Measurements from ENCODE around the gene RASGRF1. TPM values are rescaled to one million over a fixed set of nuclear protein-coding genes. Genes with fewer than 3 reads are reported as not detected.

RASGRF1 gene
- total RNA-seq, 3 donors from 2014 or later: 0.15 to 0.16 TPM; not detected in 1

GRCh38 chr15:79049416-79049815 lies 41.2 kb downstream of the RASGRF1 start:
- Histone ChIP-seq H3K4me3 (no peak overlapping the region), H3K36me3 (no peaks in the 10 kb centered on the region), H3K9me3 (no peaks in the 10 kb centered on the region), H3K4me1 (no peaks in the 10 kb centered on the region), H3K27ac (no peak overlapping the region), H3K27me3 (no peaks in the 10 kb centered on the region)
- DNase-seq (ENCODE audit: low spot score in 2 of 2): no peak
- intact Hi-C loops (cut with DNase I; ENCODE audit: low total_unique reads): no loop called here
- TF ChIP-seq, protein P1, sequence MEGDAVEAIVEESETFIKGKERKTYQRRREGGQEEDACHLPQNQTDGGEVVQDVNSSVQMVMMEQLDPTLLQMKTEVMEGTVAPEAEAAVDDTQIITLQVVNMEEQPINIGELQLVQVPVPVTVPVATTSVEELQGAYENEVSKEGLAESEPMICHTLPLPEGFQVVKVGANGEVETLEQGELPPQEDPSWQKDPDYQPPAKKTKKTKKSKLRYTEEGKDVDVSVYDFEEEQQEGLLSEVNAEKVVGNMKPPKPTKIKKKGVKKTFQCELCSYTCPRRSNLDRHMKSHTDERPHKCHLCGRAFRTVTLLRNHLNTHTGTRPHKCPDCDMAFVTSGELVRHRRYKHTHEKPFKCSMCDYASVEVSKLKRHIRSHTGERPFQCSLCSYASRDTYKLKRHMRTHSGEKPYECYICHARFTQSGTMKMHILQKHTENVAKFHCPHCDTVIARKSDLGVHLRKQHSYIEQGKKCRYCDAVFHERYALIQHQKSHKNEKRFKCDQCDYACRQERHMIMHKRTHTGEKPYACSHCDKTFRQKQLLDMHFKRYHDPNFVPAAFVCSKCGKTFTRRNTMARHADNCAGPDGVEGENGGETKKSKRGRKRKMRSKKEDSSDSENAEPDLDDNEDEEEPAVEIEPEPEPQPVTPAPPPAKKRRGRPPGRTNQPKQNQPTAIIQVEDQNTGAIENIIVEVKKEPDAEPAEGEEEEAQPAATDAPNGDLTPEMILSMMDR (IDR thresholded peaks at IDR 0.05): no peak
- TF ChIP-seq POLR2AphosphoS5 (IDR thresholded peaks at IDR 0.05) (no peak), POLR2A (IDR thresholded peaks at IDR 0.05) (no peak)

GRCh38 chr15:79047676-79048439 lies 42.7 kb downstream of the RASGRF1 start:
- TF ChIP-seq POLR2A (IDR thresholded peaks at IDR 0.05) (no peak), POLR2AphosphoS5 (IDR thresholded peaks at IDR 0.05) (no peak)
- TF ChIP-seq, protein P1 (IDR thresholded peaks at IDR 0.05): no peak
- H3K4me3 ChIP-seq: no peak overlapping the region
- peaks cover 8 to 12% of the 10 kb centered on the region in 2 donors for H3K9me3 ChIP-seq
- DNase-seq (ENCODE audit: low spot score in 2 of 2): no peak
- H3K27ac ChIP-seq: no peak overlapping the region
- intact Hi-C loops (cut with DNase I; ENCODE audit: low total_unique reads): no loop called here
- no peaks in the 10 kb centered on the region for H3K4me1 ChIP-seq
- no peaks in the 10 kb centered on the region for H3K36me3 ChIP-seq
- no peaks in the 10 kb centered on the region for H3K27me3 ChIP-seq

GRCh38 chr15:79046691-79047404 lies 43.7 kb downstream of the RASGRF1 start:
- intact Hi-C loops (cut with DNase I; ENCODE audit: low total_unique reads): no loop called here
- Histone ChIP-seq H3K9me3 (peaks cover 18 to 19% of the 10 kb centered on the region in 2 donors), H3K4me1 (no peaks in the 10 kb centered on the region), H3K36me3 (no peaks in the 10 kb centered on the region), H3K4me3 (no peak overlapping the region), H3K27ac (no peak overlapping the region), H3K27me3 (no peaks in the 10 kb centered on the region)
- DNase-seq (ENCODE audit: low spot score in 2 of 2): no peak
- TF ChIP-seq POLR2AphosphoS5 (IDR thresholded peaks at IDR 0.05) (no peak), POLR2A (IDR thresholded peaks at IDR 0.05) (no peak)
- TF ChIP-seq, protein P1 (IDR thresholded peaks at IDR 0.05): no peak

- intact Hi-C loops (cut with DNase I; ENCODE audit: low total_unique reads): no loop called here
- Histone ChIP-seq H3K4me3 (no peak overlapping the region), H3K27ac (no peak overlapping the region), H3K27me3 (no peaks in the 10 kb centered on the region), H3K9me3 (peaks cover 19% of the 10 kb centered on the region in 2 donors), H3K36me3 (no peaks in the 10 kb centered on the region), H3K4me1 (no peaks in the 10 kb centered on the region)
- no peak for TF ChIP-seq POLR2AphosphoS5 (IDR thresholded peaks at IDR 0.05)
- DNase-seq (ENCODE audit: low spot score in 2 of 2): no peak
Measured at GRCh38 chr15:79045041-79045440, 45.5 kb downstream of the RASGRF1 start.

- H3K36me3 ChIP-seq: no peaks in the 10 kb centered on the region
- TF ChIP-seq POLR2A (IDR thresholded peaks at IDR 0.05) (no peak), POLR2AphosphoS5 (IDR thresholded peaks at IDR 0.05) (no peak)
- TF ChIP-seq, protein P1 (IDR thresholded peaks at IDR 0.05): no peak
- no peak for DNase-seq (ENCODE audit: low spot score in 2 of 2)
- H3K4me3 ChIP-seq: no peak overlapping the region
- no peak overlapping the region for H3K27ac ChIP-seq
- intact Hi-C loops (cut with DNase I; ENCODE audit: low total_unique reads): no loop called here
- no peaks in the 10 kb centered on the region for H3K27me3 ChIP-seq
- no peaks in the 10 kb centered on the region for H3K4me1 ChIP-seq
- H3K9me3 ChIP-seq: peaks cover 19% of the 10 kb centered on the region in 2 donors
Measured at GRCh38 chr15:79042213-79042928, 48.2 kb downstream of the RASGRF1 start.

Data from breast epithelium (tissue), 4 donors.